CD4-positive, alpha-beta T cell treated with Interleukin-21 for 1 hour (primary cell): Measurements from ENCODE around the gene GALNT6.

ENCODE experiments used
- DNase-seq: peaks from one replicate; pipeline ENCODE4 v3.0.0-alpha.2; 2020

The GALNT6 gene

GRCh38 chr12:51378749-51379148 is 12.5 kb downstream of the GALNT6 start:
- no peak for DNase-seq

DNA sequence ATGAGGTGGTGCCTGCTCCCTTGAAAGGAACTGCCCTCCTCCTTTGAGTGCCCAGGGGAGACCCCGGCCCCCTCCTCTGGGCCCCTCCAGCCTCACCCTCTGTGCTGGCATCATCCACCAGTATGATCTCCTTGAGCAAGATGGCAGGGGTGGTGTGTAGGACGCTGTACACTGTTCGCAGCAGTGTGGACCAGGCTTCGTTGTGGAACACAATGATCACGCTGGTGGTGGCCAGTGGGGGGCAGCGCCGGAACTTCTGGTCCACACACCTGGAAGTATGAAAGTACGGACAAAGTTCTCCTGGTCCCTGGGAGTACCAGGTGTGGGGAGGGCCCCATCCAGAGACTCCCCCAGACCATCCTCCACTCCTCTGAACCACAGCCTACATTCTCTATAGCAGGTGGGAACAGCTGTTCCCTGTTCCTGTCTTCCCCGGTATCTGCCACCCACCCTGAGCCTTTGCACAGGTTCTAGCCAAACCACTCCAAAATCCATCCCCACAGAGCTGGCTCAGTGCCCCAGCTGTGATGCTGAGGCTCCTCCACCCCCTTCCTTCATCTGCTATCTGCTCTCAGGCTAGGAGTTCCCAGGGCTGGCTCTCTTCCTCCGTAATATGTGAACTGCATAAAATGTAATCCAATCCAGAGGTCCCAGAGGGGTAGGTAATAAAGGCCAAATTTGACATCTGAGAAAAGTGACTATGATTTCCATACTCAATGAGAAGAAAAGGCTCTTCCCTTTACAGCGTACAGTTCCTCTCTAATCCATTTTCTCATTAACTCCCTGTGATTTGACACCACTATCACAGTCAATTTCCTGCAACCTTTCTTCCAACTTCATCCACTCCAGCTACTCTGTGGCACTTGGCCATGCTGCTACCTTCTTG is 13.9 kb downstream of the GALNT6 start:
- no peak for DNase-seq

- no peak for DNase-seq
These were observed 16.4 kb downstream of the GALNT6 start for GRCh38 chr12:51374856-51375255.

DNA sequence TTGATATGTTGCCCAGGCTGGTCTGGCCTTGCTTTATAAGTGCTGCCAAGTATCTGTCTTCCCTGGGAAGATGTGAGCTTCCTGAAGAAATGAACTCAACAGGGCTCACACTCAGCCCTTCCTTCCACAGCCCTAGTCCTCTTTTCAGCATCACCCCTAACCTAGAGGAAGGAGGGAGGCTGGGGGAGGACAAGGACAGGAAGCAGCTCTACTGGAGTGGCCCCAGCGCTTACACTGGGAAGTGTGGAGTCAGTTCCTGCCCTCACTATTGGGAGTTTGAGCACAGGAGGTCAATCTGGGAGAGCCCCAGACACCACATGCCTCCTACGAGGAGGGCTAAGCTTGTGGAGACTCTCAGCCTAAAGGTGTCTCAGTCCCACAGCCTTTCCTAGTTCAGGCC is 16.8 kb downstream of the GALNT6 start:
- no peak for DNase-seq

GRCh38 chr12:51373187-51373586 is 18.0 kb downstream of the GALNT6 start:
- DNase-seq = no peak

- DNase-seq = no peak
These were observed 19.2 kb downstream of the GALNT6 start for GRCh38 chr12:51372021-51372420.

GRCh38 chr12:51371295-51371953 is 19.8 kb downstream of the GALNT6 start:
- no peak for DNase-seq

DNA sequence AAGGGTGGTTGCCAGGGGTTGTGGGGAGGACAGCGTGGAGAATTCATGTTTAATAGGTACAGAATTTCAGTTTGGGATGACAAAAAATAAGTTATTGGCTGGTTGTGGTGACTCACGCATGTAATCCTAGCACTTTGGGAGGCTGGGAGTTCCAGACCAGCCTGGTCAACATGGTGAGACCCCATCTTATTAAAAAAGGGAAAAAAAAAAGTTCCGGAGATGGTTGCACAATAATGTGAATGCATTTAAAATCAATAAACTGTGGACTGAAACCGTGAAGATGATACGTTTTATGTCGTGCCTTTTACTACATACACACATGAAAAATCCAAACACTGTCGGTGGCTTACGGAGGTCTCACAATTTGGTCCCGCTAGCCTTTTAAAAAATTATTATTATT is 20.5 kb downstream of the GALNT6 start:
- DNase-seq = no peak

DNA sequence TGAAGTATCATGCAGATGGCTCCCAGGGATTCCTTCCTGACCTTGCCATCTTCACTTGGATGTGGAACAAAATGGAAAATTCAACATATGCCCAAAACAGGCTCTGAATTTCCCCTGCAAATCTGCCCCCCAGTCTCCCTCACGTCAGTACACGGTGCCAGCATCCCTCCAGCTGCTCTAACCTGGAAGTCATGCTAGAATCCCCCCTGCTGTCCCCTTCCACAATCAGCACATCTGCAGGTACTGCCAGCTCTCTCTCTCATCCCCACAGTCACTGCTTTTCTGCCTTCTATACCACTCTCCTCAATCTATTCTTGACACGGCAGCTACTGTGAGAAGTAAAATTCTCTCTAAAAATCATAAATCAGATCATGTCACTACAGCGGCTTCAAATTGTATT is 21.6 kb downstream of the GALNT6 start:
- DNase-seq = no peak

DNA sequence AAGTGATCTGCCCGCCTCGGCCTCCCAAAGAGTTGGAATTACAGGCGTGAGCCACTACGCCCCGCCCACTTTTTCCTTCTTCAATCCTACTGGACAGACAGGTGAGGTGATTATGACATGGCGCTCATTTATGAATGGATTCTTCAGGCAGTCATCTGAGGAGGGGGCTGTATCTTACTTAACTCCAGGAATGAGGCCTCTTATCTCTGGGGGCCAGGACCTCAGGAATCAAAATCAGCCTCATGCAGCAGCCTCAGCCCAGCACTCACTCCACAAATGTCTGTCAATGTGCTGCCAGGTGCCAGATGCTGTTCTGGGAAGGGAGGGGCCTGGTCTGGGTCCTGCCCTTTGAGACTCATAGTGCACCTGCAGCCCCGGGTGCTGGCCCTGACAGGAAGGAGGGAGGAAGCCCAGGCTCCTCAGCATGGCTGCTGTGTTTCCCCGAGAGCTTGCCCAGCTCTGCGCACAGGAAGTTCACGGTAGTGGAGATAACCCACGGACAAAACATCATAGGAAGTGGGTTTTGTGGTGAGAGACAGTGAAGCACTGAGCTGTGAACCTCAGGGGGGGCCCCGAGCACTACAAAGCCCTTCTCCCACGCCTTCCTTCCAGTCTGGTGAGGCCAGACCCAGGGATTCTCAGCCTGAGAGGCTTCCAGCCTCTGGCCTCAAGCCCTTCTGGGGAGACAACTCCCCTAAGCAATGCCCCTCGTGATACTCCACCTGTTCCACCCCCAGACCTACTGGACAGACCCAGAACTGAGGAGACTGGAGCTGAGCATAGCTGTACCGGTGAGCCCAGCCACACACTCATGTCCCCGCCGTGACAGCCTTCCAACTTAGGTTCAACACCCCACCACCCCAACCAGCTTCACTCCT is 22.3 kb downstream of the GALNT6 start:
- peak; percentile 93 for DNase-seq

GRCh38 chr12:51365276-51365675 is 25.9 kb downstream of the GALNT6 start:
- DNase-seq = no peak

- no peak for DNase-seq
These were observed 27.2 kb downstream of the GALNT6 start for GRCh38 chr12:51364001-51364400.

GRCh38 chr12:51362747-51363342 is 28.4 kb downstream of the GALNT6 start:
- DNase-seq = no peak

GRCh38 chr12:51362307-51362706 is 28.9 kb downstream of the GALNT6 start:
- no peak for DNase-seq

- no peak for DNase-seq
These were observed 29.8 kb downstream of the GALNT6 start for GRCh38 chr12:51361161-51362016.

DNA sequence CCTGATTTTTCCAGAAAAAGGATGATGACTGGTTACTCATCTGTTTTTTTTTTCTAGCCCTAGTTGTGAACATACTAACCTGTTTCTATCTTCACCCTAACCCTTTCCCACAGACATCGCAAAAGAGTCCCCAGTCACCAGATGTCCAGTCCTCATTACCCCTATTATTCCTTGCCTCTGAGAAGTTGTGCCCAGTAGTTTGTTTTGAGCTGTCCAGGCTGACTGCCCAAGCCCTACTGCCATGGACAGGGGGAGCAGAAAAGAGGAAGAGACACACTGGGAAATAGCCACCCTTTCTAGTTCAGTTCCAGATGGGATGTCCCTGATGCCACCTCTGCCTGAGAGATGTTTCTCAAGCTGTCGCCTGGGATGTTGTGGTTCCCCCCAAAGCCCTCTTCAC is 30.9 kb downstream of the GALNT6 start:
- no peak for DNase-seq

DNA sequence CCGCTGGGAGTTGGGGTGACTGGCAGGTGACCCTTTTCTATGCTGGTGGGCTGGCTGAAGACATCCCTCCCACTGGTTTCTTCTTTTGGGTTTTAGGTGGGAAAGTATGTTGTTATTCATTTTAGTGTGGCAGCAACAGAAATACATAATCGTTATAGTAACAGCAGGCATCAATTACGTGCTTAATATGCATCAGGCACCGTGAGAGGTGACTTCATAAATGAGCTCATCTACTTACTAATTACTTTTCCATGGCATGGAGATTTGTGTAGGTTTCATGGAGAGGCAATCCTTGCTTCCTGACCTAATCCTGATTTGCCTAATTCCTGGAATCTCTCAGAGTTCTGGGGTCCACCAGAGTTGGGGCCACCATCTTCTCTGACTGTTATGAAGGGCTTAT is 31.4 kb downstream of the GALNT6 start:
- no peak for DNase-seq

DNA sequence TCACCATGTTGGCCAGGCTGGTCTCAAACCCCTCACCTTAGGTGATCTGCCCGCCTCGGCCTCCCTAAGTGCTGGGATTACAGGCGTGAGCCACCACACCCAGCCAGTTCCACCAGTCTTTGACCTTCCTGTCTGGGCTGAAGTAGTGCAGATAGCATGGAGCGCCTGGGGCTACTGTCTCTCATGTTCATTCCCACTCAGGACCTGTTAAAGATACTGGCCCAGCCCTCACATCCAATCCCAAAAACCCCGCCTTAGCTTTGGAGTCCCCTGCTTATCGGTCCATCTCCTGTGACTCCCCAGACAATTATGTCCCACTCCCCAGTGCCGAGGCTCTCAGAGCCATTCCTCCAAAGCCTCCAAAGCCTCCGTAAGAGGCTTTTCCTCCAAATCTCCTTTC is 32.7 kb downstream of the GALNT6 start:
- DNase-seq = no peak

DNA sequence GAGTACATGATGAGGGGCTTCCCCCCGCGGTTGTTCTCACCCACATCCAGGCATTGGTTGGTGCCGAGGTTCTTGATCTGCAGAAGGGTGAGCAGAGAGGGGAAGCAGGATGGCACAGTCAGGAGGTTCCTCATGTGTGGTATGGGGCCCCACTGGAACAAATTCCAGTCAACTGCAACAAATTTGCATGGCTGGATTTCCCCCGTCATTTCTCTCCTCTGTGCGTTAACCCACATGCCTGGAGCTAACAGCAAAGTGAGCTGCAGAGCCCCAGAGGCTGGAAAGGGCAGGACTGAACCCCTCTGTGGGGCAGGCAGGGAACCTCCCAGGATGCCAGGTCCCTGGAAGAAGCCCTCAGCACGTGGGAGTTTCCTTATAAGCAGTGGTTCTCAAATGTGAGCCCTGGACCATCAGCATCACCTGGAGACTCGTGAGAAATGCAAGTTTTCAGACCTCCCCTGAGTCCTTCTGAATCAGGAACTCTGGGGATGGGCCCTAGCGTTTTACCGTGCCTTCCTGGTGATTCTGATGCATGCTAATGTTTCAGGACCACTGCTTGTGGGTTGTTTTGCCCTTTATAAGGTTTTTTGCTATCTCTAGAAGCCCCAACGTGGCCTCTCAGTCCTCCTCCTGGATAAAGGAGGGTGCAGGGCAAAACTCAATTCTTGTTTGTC is 33.7 kb downstream of the GALNT6 start:
- no peak for DNase-seq

GRCh38 chr12:51351913-51352532 is 39.2 kb downstream of the GALNT6 start:
- DNase-seq = peak; percentile 61

DNA sequence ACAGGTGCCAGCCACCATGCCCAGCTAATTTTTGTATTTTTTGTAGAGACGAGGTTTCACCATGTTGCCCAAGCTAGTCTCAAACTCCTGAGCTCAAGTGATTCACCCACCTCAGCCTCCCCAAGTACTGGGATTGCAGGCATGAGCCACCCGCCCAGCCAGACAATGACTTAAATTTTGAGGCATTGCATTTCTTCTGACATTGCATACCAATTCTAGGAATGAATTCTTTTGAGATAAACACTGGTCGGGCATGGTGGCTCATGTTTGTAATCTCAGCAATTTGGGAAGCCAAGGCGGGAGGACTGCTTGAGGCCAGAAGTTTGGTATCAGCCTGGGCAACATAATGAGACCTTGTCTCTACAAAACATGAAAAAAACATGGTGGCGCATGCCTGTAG is 42.2 kb downstream of the GALNT6 start:
- DNase-seq = no peak
